ENCODE results near the gene PSMC1. TPM values are rescaled to one million over a fixed set of nuclear protein-coding genes. Genes with fewer than 3 reads are reported as not detected.

PSMC1 gene
- total and polyA plus RNA-seq, 4 donors = 47.3 to 89.9 (median 84.8) TPM

DNA sequence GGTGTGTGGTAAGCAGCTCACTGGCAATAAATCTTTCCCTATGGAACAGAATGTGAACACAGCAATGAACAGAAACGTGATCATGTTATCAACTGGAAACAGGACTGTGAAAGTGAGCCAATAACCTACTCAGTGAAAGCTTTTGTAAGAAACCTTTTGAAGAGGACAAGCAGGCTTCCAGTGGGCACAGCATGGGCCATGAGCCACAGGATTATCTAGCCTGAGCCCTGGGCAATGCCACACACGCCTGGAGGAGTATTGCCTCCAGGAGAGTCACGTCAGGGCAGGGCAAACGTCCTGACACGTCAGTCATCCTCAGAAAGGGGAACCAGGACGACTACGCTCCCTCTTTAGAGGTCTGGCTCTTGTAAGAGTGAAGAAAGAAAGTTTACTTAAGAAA lies 43.1 kb downstream of the PSMC1 start:
- H3K9ac ChIP-seq (ENCODE audit: low read depth in 1 of 2, low read length in 2 of 2) = no peak overlapping the region
- H3K9me3 ChIP-seq (ENCODE audit: control insufficient read depth in 4 of 4, low read length in 3 of 4) = no peaks in the 10 kb centered on the region
- H3K4me1 ChIP-seq (ENCODE audit: control insufficient read depth in 4 of 4, insufficient read depth in 4 of 4, low read length in 3 of 4) = peaks cover 0 to 27% (median 19%) of the 10 kb centered on the region in 4 donors
- DNase-seq (ENCODE audit: low spot score) = no peak
- peaks cover 2 to 28% (median 14%) of the 10 kb centered on the region in 4 donors for H3K36me3 ChIP-seq (ENCODE audit: control insufficient read depth in 4 of 4, insufficient read depth in 3 of 4, low read depth in 1 of 4, low read length in 3 of 4)
- no peaks in the 10 kb centered on the region for H3K27me3 ChIP-seq (ENCODE audit: control insufficient read depth in 4 of 4, insufficient read depth in 4 of 4, low read length in 3 of 4)
- H3K27ac ChIP-seq (ENCODE audit: low read depth in 1 of 2, low read length in 2 of 2) = no peak overlapping the region
- TF ChIP-seq SP1 (IDR thresholded peaks at IDR 0.05) (no peak), RAD21 (IDR thresholded peaks at IDR 0.05) (no peak), TAF1 (conservative IDR thresholded peaks at IDR 0.05) (no peak), MAX (IDR thresholded peaks at IDR 0.05) (no peak), GABPA (IDR thresholded peaks at IDR 0.05 in 1 of 2, conservative IDR thresholded peaks at IDR 0.05 in 1 of 2) (no peak), NR2F2 (IDR thresholded peaks at IDR 0.05) (no peak), ATF3 (IDR thresholded peaks at IDR 0.05) (no peak), EGR1 (IDR thresholded peaks at IDR 0.05; ENCODE audit: low read depth in 2 of 2) (no peak), CTCF (IDR thresholded peaks at IDR 0.05; ENCODE audit: low read depth, low read length, missing input control) (no peak), YY1 (IDR thresholded peaks at IDR 0.05) (no peak), ZBTB33 (IDR thresholded peaks at IDR 0.05) (no peak), FOXA2 (IDR thresholded peaks at IDR 0.05) (no peak)
- 82% methylated on average over 7 of the region's 7 CpGs for WGBS
- no peak overlapping the region for H3K4me3 ChIP-seq (ENCODE audit: low read depth in 1 of 3, low read length in 3 of 3)

DNA sequence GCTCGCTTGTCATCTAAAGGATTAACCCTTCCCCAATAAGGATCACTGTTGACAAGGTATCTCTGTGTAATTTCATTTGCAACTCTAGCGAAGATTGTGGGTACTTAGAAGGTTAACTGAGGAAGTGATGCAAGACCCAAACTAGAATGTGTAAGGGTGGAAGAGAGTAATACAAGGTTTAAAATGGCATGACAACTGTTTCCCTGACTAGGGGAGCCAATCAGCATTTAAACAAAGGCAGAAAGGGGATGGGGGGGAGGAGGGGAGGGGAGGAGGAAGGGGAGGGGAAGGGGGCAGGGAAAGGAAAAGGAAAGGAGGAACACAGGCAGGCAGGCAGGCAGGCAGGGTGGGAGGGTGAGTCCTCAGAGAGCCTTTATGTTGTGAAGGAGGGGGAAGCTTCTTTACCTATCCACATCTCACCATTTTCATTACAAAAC lies 44.3 kb downstream of the PSMC1 start:
- no peak for DNase-seq (ENCODE audit: low spot score)
- H3K36me3 ChIP-seq (ENCODE audit: control insufficient read depth in 4 of 4, insufficient read depth in 3 of 4, low read depth in 1 of 4, low read length in 3 of 4) = peaks cover 2 to 28% (median 13%) of the 10 kb centered on the region in 4 donors
- no peaks in the 10 kb centered on the region for H3K27me3 ChIP-seq (ENCODE audit: control insufficient read depth in 4 of 4, insufficient read depth in 4 of 4, low read length in 3 of 4)
- H3K4me1 ChIP-seq (ENCODE audit: control insufficient read depth in 4 of 4, insufficient read depth in 4 of 4, low read length in 3 of 4) = peaks cover 2 to 34% (median 23%) of the 10 kb centered on the region in 4 donors
- H3K4me3 ChIP-seq (ENCODE audit: low read depth in 1 of 3, low read length in 3 of 3) = no peak overlapping the region
- TF ChIP-seq FOXA1 (IDR thresholded peaks at IDR 0.05) = no peak
- TF ChIP-seq FOXA2 (IDR thresholded peaks at IDR 0.05) = no peak
- TF ChIP-seq GABPA (IDR thresholded peaks at IDR 0.05 in 1 of 2, conservative IDR thresholded peaks at IDR 0.05 in 1 of 2) = no peak
- TF ChIP-seq CTCF (IDR thresholded peaks at IDR 0.05; ENCODE audit: low read depth, low read length, missing input control) = no peak
- no peak for TF ChIP-seq RAD21 (IDR thresholded peaks at IDR 0.05)
- no peak for TF ChIP-seq HNF4A (conservative IDR thresholded peaks at IDR 0.05)
- no peak for TF ChIP-seq SP1 (IDR thresholded peaks at IDR 0.05)
- TF ChIP-seq JUND (IDR thresholded peaks at IDR 0.05) = no peak
- TF ChIP-seq TAF1 (conservative IDR thresholded peaks at IDR 0.05) = no peak
- no peak for TF ChIP-seq ATF3 (IDR thresholded peaks at IDR 0.05)
- H3K9me3 ChIP-seq (ENCODE audit: control insufficient read depth in 4 of 4, low read length in 3 of 4) = no peaks in the 10 kb centered on the region
- H3K27ac ChIP-seq (ENCODE audit: low read depth in 1 of 2, low read length in 2 of 2) = no peak overlapping the region
- WGBS = 92% methylated on average over 2 of the region's 2 CpGs
- H3K9ac ChIP-seq (ENCODE audit: low read depth in 1 of 2, low read length in 2 of 2) = no peak overlapping the region
